ENCODE results near the gene MARCHF9.

DNA sequence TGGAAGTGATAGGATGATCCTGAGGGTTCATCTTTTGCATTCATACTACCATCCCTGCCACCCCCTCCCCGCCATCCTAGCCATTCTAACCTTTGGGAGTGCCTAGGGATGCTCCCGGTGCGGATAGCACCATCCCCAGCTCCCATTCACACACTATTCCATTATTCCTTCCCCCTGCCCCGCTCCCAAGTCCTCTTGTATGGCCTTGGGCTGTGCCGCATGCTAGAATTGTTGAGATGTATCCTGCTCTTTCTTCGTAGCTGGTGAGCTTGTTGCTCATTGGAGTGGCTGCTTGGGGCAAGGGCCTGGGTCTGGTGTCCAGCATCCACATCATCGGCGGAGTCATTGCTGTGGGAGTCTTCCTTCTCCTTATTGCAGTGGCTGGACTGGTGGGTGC, 9.4 kb upstream of the MARCHF9 start:
- TF ChIP-seq GATA3 (IDR thresholded peaks at IDR 0.05; ENCODE audit: low read depth, low read length) (no peak), GATA2 (IDR thresholded peaks at IDR 0.05; ENCODE audit: low read depth, low read length) (no peak)
